SK-N-MC (cell line): ENCODE results near the gene DIPK1C.

Source experiments
- DNase-seq: peaks from one replicate; pipeline ENCODE4 v3.0.0-alpha.2; 2011; ENCODE audit warnings: low read depth, low spot score
- H3K27ac ChIP-seq: fragments of 200-600 bp; sonication (generic); 2 replicates; pipeline ENCODE4 v1.5.1; 2016; ENCODE audit warnings: mixed run types
- H3K36me3 ChIP-seq: fragments of 200-600 bp; sonication (generic); 2 replicates; pipeline ENCODE4 v1.6.1; 2017; ENCODE audit warnings: antibody characterized with exemption, low read length, mixed read lengths; ENCODE audit not compliant: insufficient read depth
- H3K4me3 ChIP-seq: fragments of 200-600 bp; sonication (generic); 2 replicates; pipeline ENCODE4 v1.5.1; 2016
- H3K9ac ChIP-seq: fragments of 200-600 bp; sonication (generic); 2 replicates; pipeline ENCODE4 v1.8.0; 2017; ENCODE audit warnings: mixed run types, mixed read lengths; ENCODE audit not compliant: insufficient read length
- H3K9me3 ChIP-seq: fragments of 200-600 bp; sonication (generic); 2 replicates; pipeline ENCODE4 v1.6.1; 2017; ENCODE audit warnings: low read depth, mild to moderate bottlenecking, antibody characterized with exemption, low read length, moderate library complexity, mixed read lengths
- EZH2 ChIP-seq: fragments of 200-600 bp; sonication (generic); IDR thresholded peaks from one replicate; pipeline ENCODE4 v1.6.1; 2017; ENCODE audit warnings: antibody characterized with exemption
- FOXP2 ChIP-seq: optimal IDR thresholded peaks from 2 replicates; pipeline ENCODE3; 2011; ENCODE audit warnings: mild to moderate bottlenecking, moderate library complexity; ENCODE audit not compliant: insufficient read depth; ENCODE audit errors: extremely low read length, control extremely low read depth
- POLR2AphosphoS5 ChIP-seq: IDR thresholded peaks from 2 replicates; pipeline ENCODE4 v1.6.1; 2012; ENCODE audit warnings: mild to moderate bottlenecking, low read depth, low read length, borderline replicate concordance

The DIPK1C gene

GRCh38 chr18:74425876-74426275 lies 31.2 kb downstream of the DIPK1C start:
- H3K9me3 ChIP-seq: no peaks in the 10 kb centered on the region
- peak overlapping the region; percentile 96 for H3K27ac ChIP-seq
- H3K9ac ChIP-seq: no peak overlapping the region
- TF ChIP-seq POLR2AphosphoS5 (no peak), FOXP2 (no peak), EZH2 (no peak)
- H3K4me3 ChIP-seq: no peak overlapping the region
- no peaks in the 10 kb centered on the region for H3K36me3 ChIP-seq
- no peak for DNase-seq

DNA sequence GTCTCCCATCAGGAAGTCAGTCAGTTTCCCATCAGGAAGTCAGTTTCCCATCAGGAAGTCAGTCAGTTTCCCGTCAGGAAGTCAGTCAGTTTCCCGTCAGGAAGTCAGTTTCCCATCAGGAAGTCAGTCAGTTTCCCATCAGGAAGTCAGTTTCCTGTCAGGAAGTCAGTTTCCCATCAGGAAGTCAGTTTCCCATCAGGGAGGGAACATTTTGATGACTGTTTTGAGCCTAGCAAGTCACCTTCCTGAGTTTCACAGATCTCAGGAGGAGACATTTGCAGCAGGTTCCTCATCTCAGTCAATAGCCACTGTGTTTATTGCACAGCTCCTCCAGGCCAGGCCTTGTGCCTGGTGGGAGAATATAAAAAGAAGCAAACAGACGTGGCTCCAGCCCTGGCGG lies 31.9 kb downstream of the DIPK1C start:
- TF ChIP-seq POLR2AphosphoS5: no peak
- TF ChIP-seq EZH2: no peak
- no peak for TF ChIP-seq FOXP2
- no peak overlapping the region for H3K4me3 ChIP-seq

DNA sequence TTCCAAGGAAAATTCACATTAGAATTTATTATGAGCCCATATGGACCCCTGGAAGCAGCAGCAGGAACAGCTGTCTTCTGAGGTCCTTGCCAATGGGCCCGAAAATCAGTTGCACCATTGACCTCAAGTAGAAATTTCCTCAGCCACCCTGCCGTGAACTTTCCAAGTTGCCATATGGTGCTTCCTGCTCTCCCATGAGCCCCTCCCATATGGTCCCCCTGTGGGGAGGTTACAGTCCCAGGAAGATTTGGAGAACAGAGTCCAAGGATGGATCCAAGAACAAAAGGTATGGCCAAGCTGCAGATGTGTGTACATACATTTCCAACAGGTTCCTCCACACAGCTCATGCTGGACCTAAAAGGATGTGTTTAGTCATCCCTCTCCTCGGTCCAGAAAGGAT lies 34.6 kb downstream of the DIPK1C start:
- Histone ChIP-seq H3K9ac (no peak overlapping the region), H3K36me3 (no peaks in the 10 kb centered on the region), H3K9me3 (no peaks in the 10 kb centered on the region), H3K4me3 (no peak overlapping the region), H3K27ac (no peak overlapping the region)
- TF ChIP-seq FOXP2 (no peak), POLR2AphosphoS5 (no peak), EZH2 (no peak)
- DNase-seq: no peak

More for the DNA sequence above, 31.9 kb downstream of the DIPK1C start:
- Histone ChIP-seq H3K9me3 (no peaks in the 10 kb centered on the region), H3K9ac (no peak overlapping the region), H3K27ac (peak overlapping the region; percentile 96), H3K36me3 (no peaks in the 10 kb centered on the region)
- DNase-seq: peak; percentile 96

DNA sequence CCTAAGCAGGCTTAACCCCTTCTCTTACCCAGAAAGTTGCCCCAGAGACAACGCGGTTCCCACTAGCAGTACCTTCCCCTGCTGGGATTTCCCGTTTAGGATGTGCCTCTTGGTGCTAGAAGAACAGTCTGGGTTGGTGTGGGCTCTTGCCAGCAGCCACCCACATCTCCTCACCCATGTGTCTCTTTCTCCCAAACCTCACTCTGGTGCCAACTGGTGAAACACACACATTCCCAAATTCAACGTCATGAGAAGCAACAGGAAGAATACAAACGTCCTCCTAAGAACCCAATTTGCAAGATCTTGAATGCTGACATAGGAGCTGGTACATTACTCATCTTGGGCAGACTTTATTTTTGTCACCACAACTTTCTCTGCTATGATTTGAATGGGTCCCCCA lies 36.2 kb downstream of the DIPK1C start:
- Histone ChIP-seq H3K27ac (no peak overlapping the region), H3K4me3 (no peak overlapping the region), H3K9ac (no peak overlapping the region), H3K9me3 (no peaks in the 10 kb centered on the region), H3K36me3 (no peaks in the 10 kb centered on the region)
- no peak for DNase-seq
- no peak for TF ChIP-seq FOXP2
- no peak for TF ChIP-seq EZH2
- TF ChIP-seq POLR2AphosphoS5: no peak

- Histone ChIP-seq H3K36me3 (no peaks in the 10 kb centered on the region), H3K9ac (no peak overlapping the region), H3K27ac (no peak overlapping the region), H3K4me3 (no peak overlapping the region), H3K9me3 (no peaks in the 10 kb centered on the region)
- TF ChIP-seq EZH2 (no peak), POLR2AphosphoS5 (no peak), FOXP2 (no peak)
- DNase-seq: no peak
These were observed 36.6 kb downstream of the DIPK1C start for GRCh38 chr18:74420481-74420880.

DNA sequence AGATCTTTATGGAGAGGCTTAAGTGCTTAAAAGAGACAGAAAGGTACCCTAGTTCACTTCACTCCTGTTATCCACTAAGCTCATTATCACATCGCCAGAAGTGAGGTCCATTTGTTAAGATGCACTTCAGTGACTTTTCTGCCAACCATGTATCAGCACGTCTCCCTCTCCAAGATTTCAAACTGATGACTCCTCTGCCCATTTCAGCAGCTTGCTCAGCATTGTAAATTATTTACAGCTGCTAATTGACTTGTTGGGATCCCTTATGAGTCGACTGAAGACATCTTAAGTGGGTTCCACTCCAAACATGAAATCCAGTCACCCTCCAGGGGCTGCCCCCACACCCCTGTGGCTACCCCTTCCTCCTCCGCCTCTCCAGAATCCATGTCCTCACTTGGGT lies 37.3 kb downstream of the DIPK1C start:
- Histone ChIP-seq H3K36me3 (no peaks in the 10 kb centered on the region), H3K9me3 (no peaks in the 10 kb centered on the region), H3K9ac (no peak overlapping the region), H3K27ac (no peak overlapping the region), H3K4me3 (no peak overlapping the region)
- no peak for DNase-seq
- TF ChIP-seq POLR2AphosphoS5 (no peak), FOXP2 (no peak), EZH2 (no peak)

- no peaks in the 10 kb centered on the region for H3K36me3 ChIP-seq
- TF ChIP-seq POLR2AphosphoS5 (peak; percentile 58; the same call in 1 of the 2 replicates), FOXP2 (no peak)
- H3K27ac ChIP-seq: no peak overlapping the region; the same call in 1 of the 2 replicates
- H3K9ac ChIP-seq: no peak overlapping the region
- 0 out of 2 replicates have a peak overlapping the region, but pooled peaks have one; percentile 9 for H3K4me3 ChIP-seq
- no peaks in the 10 kb centered on the region for H3K9me3 ChIP-seq
- peak; percentile 92 for DNase-seq
These were observed 39.1 kb downstream of the DIPK1C start for GRCh38 chr18:74418023-74418422.

GRCh38 chr18:74416124-74416523 lies 41.0 kb downstream of the DIPK1C start:
- Histone ChIP-seq H3K4me3 (no peak overlapping the region), H3K27ac (peak overlapping the region; percentile 64; the same call in 1 of the 2 replicates), H3K36me3 (no peaks in the 10 kb centered on the region), H3K9ac (no peak overlapping the region), H3K9me3 (no peaks in the 10 kb centered on the region)
- no peak for DNase-seq
- TF ChIP-seq POLR2AphosphoS5: no peak
- no peak for TF ChIP-seq EZH2
- no peak for TF ChIP-seq FOXP2

DNA sequence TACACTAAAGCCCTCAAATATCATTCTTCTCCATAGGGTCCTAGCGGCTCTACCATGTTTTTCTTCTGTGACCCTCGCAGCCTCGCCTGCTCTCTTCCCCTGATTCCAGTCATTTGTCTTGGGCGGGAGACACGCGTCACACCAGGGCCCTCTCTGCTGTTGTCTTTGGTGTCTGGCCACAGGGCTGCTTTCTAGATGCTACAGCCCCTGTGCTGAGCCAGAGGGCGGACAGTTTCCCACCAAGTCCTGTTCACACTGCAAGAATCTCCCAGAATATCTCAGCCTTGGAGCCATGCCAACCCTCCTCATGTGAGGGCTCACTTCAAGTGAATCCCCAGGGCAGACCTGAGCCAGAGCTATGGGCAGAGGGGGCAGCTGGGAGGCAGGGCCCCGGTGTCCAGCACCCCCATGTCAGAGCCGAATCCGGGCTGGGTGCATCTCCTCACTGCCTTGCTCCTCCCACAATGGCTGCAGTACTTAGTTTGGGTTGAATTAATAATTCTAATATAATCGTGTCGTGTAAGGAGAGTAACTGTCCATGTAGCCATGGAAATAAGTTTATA lies 42.1 kb downstream of the DIPK1C start:
- Histone ChIP-seq H3K4me3 (no peak overlapping the region), H3K36me3 (no peaks in the 10 kb centered on the region), H3K9ac (no peak overlapping the region), H3K27ac (no peak overlapping the region), H3K9me3 (no peaks in the 10 kb centered on the region)
- DNase-seq: no peak
- TF ChIP-seq POLR2AphosphoS5 (no peak), FOXP2 (no peak), EZH2 (no peak)
